RWPE1 (cell line): ENCODE data around the gene MDM2.

Experiments used
- CTCF ChIA-PET: fragments of 350-600 bp; sonication (Branson Sonifier 250); formaldehyde crosslinking; extraction: SDS; loops from one replicate; lab custom pipeline; 2021; lab: Yijun Ruan, JAX
- POLR2A ChIA-PET: fragments of 400-600 bp; formaldehyde crosslinking; extraction: SDS; loops from one replicate; lab custom pipeline; 2020; ENCODE audit warnings: antibody characterized with exemption; ENCODE audit not compliant: low non-redundant PET; lab: Yijun Ruan, JAX
- DNase-seq: peaks from one replicate; pipeline ENCODE4 v3.0.0; 2012; ENCODE audit warnings: low spot score
- H3K27ac ChIP-seq: fragments of 450-650 bp; 2 replicates; pipeline ENCODE4 v1.5.1; 2017
- CTCF ChIP-seq: fragments of 450-650 bp; conservative IDR thresholded peaks from 2 replicates; pipeline ENCODE4 v1.5.1; 2017; ENCODE audit warnings: low read depth, mild to moderate bottlenecking

The MDM2 gene

GRCh38 chr12:68900241-68900640 is 92.3 kb downstream of the MDM2 start:
- CTCF ChIA-PET = interaction anchor here (0.6 to 0.9 kb wide), 2 partner anchors 33 to 170 kb away, joined by 3 to 4 read pairs; no protein-coding TSS in a partner anchor
- TF ChIP-seq CTCF = no peak
- no peak for DNase-seq
- POLR2A ChIA-PET = no interaction called here
- no peak overlapping the region for H3K27ac ChIP-seq
